ENCODE data around the gene MYO7B. TPM values are rescaled to one million over a fixed set of nuclear protein-coding genes. Genes with fewer than 3 reads are reported as not detected.

MYO7B gene
- total RNA-seq, 1 donor from 2014 or later: 5.2 TPM

DNA sequence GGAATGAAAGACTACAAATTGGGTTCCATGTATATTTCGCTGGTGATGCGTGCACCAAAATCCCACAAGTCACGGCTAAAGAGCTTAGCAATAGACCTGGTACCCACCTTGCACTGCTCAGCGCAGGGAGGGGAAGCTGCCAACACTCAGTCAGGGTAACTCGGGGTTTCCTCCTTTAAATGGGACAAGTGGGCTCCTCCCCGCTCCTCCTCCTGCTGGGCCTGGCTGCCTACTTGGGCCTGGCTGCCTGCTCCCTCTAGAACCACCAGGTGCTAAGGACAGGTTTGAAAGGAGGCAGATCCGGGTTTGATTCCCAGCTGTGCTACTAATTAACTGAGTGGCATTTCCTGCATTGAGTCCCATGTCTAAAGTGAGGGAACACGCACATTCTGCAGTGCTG, 23.4 kb downstream of the MYO7B start:
- no peaks in the 10 kb centered on the region for H3K27me3 ChIP-seq (ENCODE audit: low read depth)
- H3K36me3 ChIP-seq: no peaks in the 10 kb centered on the region
- no peak for ATAC-seq
- TF ChIP-seq, protein P1, sequence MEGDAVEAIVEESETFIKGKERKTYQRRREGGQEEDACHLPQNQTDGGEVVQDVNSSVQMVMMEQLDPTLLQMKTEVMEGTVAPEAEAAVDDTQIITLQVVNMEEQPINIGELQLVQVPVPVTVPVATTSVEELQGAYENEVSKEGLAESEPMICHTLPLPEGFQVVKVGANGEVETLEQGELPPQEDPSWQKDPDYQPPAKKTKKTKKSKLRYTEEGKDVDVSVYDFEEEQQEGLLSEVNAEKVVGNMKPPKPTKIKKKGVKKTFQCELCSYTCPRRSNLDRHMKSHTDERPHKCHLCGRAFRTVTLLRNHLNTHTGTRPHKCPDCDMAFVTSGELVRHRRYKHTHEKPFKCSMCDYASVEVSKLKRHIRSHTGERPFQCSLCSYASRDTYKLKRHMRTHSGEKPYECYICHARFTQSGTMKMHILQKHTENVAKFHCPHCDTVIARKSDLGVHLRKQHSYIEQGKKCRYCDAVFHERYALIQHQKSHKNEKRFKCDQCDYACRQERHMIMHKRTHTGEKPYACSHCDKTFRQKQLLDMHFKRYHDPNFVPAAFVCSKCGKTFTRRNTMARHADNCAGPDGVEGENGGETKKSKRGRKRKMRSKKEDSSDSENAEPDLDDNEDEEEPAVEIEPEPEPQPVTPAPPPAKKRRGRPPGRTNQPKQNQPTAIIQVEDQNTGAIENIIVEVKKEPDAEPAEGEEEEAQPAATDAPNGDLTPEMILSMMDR (IDR thresholded peaks at IDR 0.05): no peak
- H3K9me3 ChIP-seq: no peaks in the 10 kb centered on the region
- no peaks in the 10 kb centered on the region for H3K4me1 ChIP-seq
- intact Hi-C loops (cut with DNase I): no loop called here
- no peak overlapping the region for H3K27ac ChIP-seq
- no peak overlapping the region for H3K4me3 ChIP-seq
- no peak for DNase-seq

DNA sequence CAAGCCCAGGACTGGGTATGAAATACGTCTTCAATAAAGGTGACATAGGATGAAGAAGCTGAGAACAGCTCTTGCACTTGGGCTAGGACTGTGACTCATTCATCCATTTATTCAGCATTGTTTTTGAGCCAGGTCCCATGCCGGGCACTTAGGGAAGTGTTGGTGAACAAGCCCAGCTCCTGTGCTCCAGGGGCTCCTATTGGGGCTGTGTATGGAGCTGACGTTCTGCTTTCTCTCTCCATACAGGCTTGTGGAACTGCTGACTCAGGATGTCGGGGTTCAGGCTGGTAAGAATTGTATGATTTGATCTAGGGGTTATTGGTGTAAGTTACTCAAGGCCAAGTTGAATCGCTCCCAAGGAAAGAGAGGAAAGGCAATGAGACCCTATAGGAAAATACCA, 24.0 kb downstream of the MYO7B start:
- DNase-seq (no peak), ATAC-seq (no peak)
- Histone ChIP-seq H3K4me3 (no peak overlapping the region), H3K27me3 (ENCODE audit: low read depth) (no peaks in the 10 kb centered on the region), H3K36me3 (no peaks in the 10 kb centered on the region), H3K4me1 (no peaks in the 10 kb centered on the region), H3K27ac (no peak overlapping the region), H3K9me3 (no peaks in the 10 kb centered on the region)
- TF ChIP-seq, protein P1 (IDR thresholded peaks at IDR 0.05): no peak
- intact Hi-C loops (cut with DNase I): no loop called here

DNA sequence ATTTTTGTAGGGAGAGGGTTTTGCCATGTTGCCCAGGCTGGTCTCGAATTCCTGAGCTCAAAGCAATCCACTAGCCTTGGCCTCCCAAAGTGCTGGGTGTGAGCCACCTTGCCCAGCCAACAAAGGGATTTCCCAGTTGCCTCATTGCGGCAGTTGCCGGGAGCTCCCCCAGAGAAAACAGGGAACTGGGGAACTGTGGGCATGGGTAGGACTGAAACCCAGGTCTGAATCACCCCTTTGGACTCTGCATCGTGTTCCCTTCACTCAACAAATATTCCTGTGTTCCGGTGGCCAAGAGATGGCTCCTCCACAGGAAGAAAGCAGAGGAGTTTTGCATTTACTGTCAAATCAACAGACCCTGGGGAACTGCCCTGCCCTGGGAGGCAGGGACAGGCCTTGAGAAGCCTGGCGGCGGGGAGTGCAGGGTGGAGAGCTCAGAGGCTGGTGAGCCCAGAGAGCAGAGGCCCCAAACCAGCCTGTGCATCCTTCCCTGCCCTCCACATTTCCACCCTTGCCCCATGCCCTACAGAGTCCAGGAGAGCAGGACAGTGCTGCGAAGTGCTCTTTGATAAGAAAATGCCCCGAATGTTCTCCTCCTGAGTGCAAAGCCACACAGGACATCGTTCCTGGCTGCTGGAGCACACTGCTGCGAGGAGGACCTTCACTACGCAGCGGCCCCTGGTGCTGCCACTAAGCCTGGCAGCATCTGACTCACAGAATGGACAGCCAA, 24.9 kb downstream of the MYO7B start:
- TF ChIP-seq, protein P1 (IDR thresholded peaks at IDR 0.05): no peak
- ATAC-seq (peak in 1 of 2 donors; percentile 14), DNase-seq (no peak)
- H3K9me3 ChIP-seq: no peaks in the 10 kb centered on the region
- no peaks in the 10 kb centered on the region for H3K36me3 ChIP-seq
- intact Hi-C loops (cut with DNase I): no loop called here
- no peak overlapping the region for H3K4me3 ChIP-seq
- H3K27ac ChIP-seq: no peak overlapping the region
- no peaks in the 10 kb centered on the region for H3K4me1 ChIP-seq
- no peaks in the 10 kb centered on the region for H3K27me3 ChIP-seq (ENCODE audit: low read depth)

DNA sequence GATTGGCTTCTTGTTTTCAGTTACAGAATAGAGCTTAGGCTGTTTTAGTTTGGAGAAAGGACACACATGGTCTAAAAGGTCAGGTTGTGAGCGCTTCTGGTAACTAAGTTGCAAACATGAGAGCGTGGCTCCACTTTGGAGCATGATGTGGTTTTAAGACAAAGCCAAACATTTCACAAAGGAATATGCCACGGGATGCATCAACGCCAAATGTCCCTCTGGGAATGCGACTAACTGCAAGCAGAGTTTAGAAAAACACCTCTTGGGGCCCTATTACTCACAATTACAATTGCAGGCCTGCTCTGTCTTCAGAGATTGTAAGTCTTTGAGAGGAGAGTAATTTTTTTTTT, 25.4 kb downstream of the MYO7B start:
- Histone ChIP-seq H3K36me3 (no peaks in the 10 kb centered on the region), H3K9me3 (no peaks in the 10 kb centered on the region), H3K27ac (no peak overlapping the region), H3K4me3 (no peak overlapping the region), H3K4me1 (no peaks in the 10 kb centered on the region), H3K27me3 (ENCODE audit: low read depth) (no peaks in the 10 kb centered on the region)
- ATAC-seq (no peak), DNase-seq (no peak)
- TF ChIP-seq, protein P1 (IDR thresholded peaks at IDR 0.05): no peak
- intact Hi-C loops (cut with DNase I): no loop called here

DNA sequence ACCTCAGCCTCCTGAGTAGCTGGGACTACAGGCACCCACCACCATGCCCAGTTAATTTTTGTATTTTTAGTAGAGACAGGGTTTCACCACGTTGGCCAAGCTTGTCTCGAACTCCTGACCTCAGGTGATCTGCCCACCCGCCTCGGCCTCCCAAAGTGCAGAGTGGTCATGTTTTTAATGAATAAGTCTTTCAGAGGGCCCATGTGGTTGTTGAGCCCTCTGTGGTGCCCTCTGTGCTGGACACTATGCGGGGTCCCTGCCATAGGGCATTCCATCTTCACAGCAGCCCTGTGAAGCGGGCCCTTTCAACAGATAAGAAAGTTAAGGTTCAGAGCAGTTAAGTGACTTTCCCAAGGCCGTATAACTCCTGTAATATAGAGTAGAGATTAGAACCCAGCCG, 25.9 kb downstream of the MYO7B start:
- DNase-seq (no peak), ATAC-seq (no peak)
- intact Hi-C loops (cut with DNase I): no loop called here
- Histone ChIP-seq H3K36me3 (no peaks in the 10 kb centered on the region), H3K9me3 (no peaks in the 10 kb centered on the region), H3K27me3 (ENCODE audit: low read depth) (no peaks in the 10 kb centered on the region), H3K4me3 (no peak overlapping the region), H3K4me1 (no peaks in the 10 kb centered on the region), H3K27ac (no peak overlapping the region)
- TF ChIP-seq, protein P1 (IDR thresholded peaks at IDR 0.05): no peak
